NCI-H510A treated with DMSO at 0.1 percent for 48 hours (cell line): ENCODE results near the gene ZFHX2.
"Not testable (repeated sequence)": the region's sequence is repeated elsewhere in the genome, so short reads cannot be mapped to it uniquely, and the experiment has no call there.

ENCODE experiments used
- DNase-seq: peaks from one replicate; lab custom pipeline; 2025; lab: John Stamatoyannopoulos, UW

Gene ZFHX2

GRCh38 chr14:23551266-23552028 lies at the start of gene ZFHX2:
Gene ZFHX2 (minus strand): TSS chr14:23551765. CDS start chr14:23535325, 16,440 bp downstream.
- peak; percentile 82 for DNase-seq

- no peak for DNase-seq
Measured at GRCh38 chr14:23600806-23601205, 49.2 kb upstream of the ZFHX2 start.

- no peak for DNase-seq
Measured at GRCh38 chr14:23600322-23600707, 48.8 kb upstream of the ZFHX2 start.

- not testable (repeated sequence) for DNase-seq
Measured at GRCh38 chr14:23594191-23594590, 42.6 kb upstream of the ZFHX2 start.

- no peak for DNase-seq
Measured at GRCh38 chr14:23590198-23590597, 38.6 kb upstream of the ZFHX2 start.

GRCh38 chr14:23589606-23590005 lies 38.0 kb upstream of the ZFHX2 start:
- DNase-seq, result no peak

- DNase-seq, result peak; percentile 73
Measured at GRCh38 chr14:23588884-23589598, 37.5 kb upstream of the ZFHX2 start.

- DNase-seq, result not testable (repeated sequence)
Measured at GRCh38 chr14:23584527-23585203, 33.1 kb upstream of the ZFHX2 start.

- DNase-seq, result not testable (repeated sequence)
Measured at GRCh38 chr14:23583761-23584526, 32.4 kb upstream of the ZFHX2 start.

- no peak for DNase-seq
Measured at GRCh38 chr14:23582906-23583760, 31.6 kb upstream of the ZFHX2 start.

GRCh38 chr14:23580948-23581281 lies 29.4 kb upstream of the ZFHX2 start:
- no peak for DNase-seq

GRCh38 chr14:23580152-23580926 lies 28.8 kb upstream of the ZFHX2 start:
- DNase-seq, result no peak

- no peak for DNase-seq
Measured at GRCh38 chr14:23579739-23580138, 28.2 kb upstream of the ZFHX2 start.

- DNase-seq, result no peak
Measured at GRCh38 chr14:23579311-23579630, 27.7 kb upstream of the ZFHX2 start.

- peak; percentile 2 for DNase-seq
Measured at GRCh38 chr14:23578560-23579310, 27.2 kb upstream of the ZFHX2 start, which contains the start of gene JPH4. Gene JPH4 (minus strand): TSS chr14:23578790. CDS start chr14:23577453, 1,337 bp downstream.

GRCh38 chr14:23577710-23578392 lies 26.3 kb upstream of the ZFHX2 start:
- no peak for DNase-seq

- no peak for DNase-seq
Measured at GRCh38 chr14:23577004-23577681, 25.6 kb upstream of the ZFHX2 start.

GRCh38 chr14:23573384-23574015 lies 21.9 kb upstream of the ZFHX2 start:
- peak; percentile 16 for DNase-seq
